Measurements from ENCODE around the gene KLKB1. TPM values are rescaled to one million over a fixed set of nuclear protein-coding genes. Genes with fewer than 3 reads are reported as not detected.

KLKB1 gene
- not detected in 2 replicates for total RNA-seq

DNA sequence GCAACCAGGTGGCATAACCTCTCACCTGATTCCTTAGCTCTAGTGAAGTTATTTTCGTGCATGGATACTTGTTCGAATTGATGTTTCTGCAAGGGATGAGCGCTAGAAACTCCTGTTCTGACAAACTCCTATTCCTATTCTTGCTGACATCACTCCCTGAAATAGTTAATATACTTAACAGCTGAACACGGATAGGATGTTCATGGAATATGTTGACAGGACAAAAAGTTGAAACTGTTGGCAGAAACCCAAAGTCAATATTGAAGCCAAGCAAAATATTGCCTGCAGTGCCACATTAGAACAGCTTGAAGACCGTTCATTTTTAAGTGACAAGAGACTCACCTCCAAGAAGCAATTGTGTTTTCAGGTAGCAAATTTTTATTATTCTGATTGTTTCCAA lies at the start of gene KLKB1:
KLKB1 (plus strand) TSS at position 287 of the 400 bp plus-strand sequence. CDS start 689 bp downstream, outside the sequence.
- no peak within 1 kb of the TSS for H3K4me3 ChIP-seq (ENCODE audit: low read depth, low read length)
- DNase-seq (ENCODE audit: low read depth): no peak
- TF ChIP-seq, protein P1, sequence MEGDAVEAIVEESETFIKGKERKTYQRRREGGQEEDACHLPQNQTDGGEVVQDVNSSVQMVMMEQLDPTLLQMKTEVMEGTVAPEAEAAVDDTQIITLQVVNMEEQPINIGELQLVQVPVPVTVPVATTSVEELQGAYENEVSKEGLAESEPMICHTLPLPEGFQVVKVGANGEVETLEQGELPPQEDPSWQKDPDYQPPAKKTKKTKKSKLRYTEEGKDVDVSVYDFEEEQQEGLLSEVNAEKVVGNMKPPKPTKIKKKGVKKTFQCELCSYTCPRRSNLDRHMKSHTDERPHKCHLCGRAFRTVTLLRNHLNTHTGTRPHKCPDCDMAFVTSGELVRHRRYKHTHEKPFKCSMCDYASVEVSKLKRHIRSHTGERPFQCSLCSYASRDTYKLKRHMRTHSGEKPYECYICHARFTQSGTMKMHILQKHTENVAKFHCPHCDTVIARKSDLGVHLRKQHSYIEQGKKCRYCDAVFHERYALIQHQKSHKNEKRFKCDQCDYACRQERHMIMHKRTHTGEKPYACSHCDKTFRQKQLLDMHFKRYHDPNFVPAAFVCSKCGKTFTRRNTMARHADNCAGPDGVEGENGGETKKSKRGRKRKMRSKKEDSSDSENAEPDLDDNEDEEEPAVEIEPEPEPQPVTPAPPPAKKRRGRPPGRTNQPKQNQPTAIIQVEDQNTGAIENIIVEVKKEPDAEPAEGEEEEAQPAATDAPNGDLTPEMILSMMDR (IDR thresholded peaks at IDR 0.05; ENCODE audit: insufficient read depth, low read depth, low read length): no peak

DNA sequence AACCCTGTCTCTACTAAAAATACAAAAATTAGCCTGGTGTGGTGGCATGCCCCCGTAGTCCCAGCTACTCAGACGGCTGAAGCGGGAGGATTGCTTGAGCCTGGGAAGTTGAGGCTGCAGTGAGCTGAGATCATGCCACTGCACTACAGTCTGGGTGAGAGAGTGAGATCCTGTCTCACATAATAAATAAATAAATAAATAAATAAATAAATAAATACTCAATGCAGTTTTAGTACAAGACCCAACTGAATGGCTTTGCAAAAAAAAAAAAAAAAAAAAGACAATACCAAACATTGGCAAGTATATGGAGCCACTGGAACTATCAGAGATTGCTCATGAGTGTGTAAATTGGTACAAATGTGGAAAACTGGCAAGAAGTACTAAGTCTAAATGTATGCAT lies 39.2 kb upstream of the KLKB1 start:
- no peak for DNase-seq (ENCODE audit: low read depth)
- TF ChIP-seq, protein P1 (IDR thresholded peaks at IDR 0.05; ENCODE audit: insufficient read depth, low read depth, low read length): no peak
- H3K4me3 ChIP-seq (ENCODE audit: low read depth, low read length): no peak overlapping the region

DNA sequence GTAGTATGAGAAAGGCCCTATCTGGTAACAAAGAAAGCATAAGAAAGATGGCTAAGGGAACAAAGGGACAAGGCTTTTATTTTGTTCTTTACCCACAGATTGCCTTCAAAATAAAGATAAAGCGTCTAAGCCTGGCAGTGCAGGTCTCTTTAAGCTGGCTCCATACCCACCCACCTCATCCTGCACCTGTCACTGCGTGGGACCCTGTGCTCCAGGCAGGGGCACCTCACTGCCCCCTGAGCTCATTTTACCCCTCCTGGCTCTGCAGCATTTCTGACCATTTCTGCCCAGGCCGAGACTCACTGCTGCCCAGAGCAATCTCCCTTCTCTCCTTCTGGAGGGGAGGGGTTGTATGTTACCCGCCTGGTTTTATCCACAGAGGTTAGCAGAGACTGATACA lies 37.7 kb upstream of the KLKB1 start:
- DNase-seq (ENCODE audit: low read depth): no peak
- no peak overlapping the region for H3K4me3 ChIP-seq (ENCODE audit: low read depth, low read length)
- TF ChIP-seq, protein P1 (IDR thresholded peaks at IDR 0.05; ENCODE audit: insufficient read depth, low read depth, low read length): no peak

DNA sequence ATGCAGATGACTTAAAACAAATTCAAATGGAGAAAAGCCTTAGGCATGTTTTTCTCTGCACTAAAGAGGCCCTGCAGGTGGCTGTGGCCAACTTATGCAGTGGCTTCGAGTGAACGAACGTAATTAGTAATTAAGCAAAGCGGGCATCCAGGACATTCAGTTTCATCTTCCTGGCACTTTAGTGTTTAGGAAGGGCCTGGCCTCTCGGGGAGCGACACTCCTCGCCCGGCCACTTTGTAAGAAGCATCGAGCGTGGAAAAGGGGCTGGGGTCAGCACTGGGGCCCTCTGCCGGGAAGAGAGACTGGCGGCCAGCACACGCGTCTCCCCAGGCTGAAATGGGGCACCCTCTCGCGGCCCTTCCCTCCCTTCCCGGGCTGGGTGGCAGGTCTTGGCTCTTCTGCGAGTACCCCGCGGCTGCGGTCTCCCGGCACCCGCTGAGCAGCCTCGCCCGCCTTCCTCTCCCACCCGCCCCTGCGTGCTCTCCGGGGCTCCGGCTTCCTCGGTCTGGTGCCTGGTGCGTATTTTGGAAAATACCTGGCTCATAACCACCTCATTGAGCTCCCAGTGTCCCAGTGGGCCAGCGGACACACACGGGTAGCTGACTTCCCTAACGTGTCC lies 36.6 kb upstream of the KLKB1 start:
- TF ChIP-seq, protein P1 (IDR thresholded peaks at IDR 0.05; ENCODE audit: insufficient read depth, low read depth, low read length): no peak
- DNase-seq (ENCODE audit: low read depth): peak; percentile 24
- H3K4me3 ChIP-seq (ENCODE audit: low read depth, low read length): peak overlapping the region; percentile 83

DNA sequence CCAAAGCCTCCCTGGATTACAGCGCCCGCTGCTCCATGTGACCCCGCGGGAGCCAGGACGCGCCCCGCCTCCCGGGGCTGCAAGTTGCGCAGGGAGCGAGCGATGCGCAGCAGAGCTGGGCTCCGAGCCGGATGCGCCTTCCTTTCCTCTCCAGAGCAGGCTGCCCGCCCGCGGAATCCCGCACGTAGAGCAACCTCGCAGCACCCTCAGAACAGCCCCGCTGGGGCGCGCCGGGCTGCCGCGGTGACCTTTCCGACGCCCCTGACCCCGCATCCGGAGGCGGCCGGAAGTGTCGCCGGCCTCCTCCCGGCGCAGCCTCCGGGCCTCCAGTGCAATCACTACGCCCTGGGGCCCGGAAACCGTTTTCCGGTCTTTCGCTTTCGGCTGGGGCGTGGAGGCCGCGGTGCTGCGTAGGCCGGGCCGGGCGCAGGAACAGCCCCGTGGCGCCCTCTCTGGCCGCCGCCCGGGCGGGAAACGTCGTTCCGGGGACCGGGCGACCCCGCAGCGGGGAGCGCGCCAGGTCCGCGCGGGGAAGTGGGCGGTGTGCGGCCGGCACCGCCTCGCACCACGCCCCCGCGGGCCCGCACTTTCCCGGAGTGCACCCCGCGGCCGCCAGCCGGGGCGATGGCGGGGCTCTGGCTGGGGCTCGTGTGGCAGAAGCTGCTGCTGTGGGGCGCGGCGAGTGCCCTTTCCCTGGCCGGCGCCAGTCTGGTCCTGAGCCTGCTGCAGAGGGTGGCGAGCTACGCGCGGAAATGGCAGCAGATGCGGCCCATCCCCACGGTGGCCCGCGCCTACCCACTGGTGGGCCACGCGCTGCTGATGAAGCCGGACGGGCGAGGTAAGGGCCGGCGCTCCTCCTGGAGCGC lies 35.9 kb upstream of the KLKB1 start, which contains the start of gene CYP4V2:
CYP4V2 (plus strand) TSS at position 368 of the 866 bp plus-strand sequence; CDS start at position 625, 257 bp downstream.
- peak; percentile 86 for DNase-seq (ENCODE audit: low read depth)
- TF ChIP-seq, protein P1 (IDR thresholded peaks at IDR 0.05; ENCODE audit: insufficient read depth, low read depth, low read length): no peak
- H3K4me3 ChIP-seq (ENCODE audit: low read depth, low read length): peak within 1 kb of the TSS; percentile 83

DNA sequence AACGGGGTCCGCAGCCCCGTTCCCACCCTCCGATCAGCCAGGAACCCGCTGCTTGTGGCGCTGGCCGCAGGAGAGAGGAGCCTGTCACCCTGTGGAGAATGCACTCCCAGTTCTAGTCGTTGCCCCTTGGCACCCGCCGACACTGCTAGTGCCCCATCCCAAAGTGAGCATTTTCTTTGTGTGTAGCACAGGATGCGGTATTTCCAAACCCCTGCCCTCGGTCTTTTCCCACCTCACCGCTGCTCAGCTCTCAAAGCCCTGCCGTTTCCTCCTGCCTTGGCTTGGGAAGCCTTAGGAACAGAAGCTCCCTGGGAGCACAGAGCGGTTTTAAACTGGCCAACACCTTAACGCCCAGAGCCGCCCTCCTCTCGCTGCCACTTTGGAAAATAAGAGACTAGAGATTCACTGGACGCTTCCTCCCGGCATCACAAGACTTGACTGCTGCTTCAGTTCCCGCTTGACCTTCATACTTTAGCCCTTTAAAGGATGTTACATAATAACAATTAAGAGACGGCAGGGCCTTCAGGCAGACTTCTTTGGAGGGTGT lies 35.2 kb upstream of the KLKB1 start:
- TF ChIP-seq, protein P1 (IDR thresholded peaks at IDR 0.05; ENCODE audit: insufficient read depth, low read depth, low read length): no peak
- peak; percentile 66 for DNase-seq (ENCODE audit: low read depth)
- peak overlapping the region; percentile 83 for H3K4me3 ChIP-seq (ENCODE audit: low read depth, low read length)

All from fibroblast of villous mesenchyme (primary cell).